Daoy (cell line): ENCODE data around the gene TPRG1. TPM values are rescaled to one million over a fixed set of nuclear protein-coding genes. Genes with fewer than 3 reads are reported as not detected.
A peak's percentile ranks its signal among the peaks of the same experiment; 100 is the strongest.

Experiments
- DNase-seq: peaks from one replicate; pipeline ENCODE4 v3.0.0-alpha.2; 2015; ENCODE audit warnings: low read depth
- total RNA-seq: library from RNA; depleted of rRNA; stranded (reverse); fragments of >200 nt; shearing (Covaris generic); gene quantifications from 2 replicates; pipeline ENCODE4 v1.2.3, GENCODE V29; 2014

TPRG1 gene
- total RNA-seq, 1 experiment from 2014 or later, result 0.69 TPM

GRCh38 chr3:189166321-189166720, 5.5 kb upstream of the TPRG1 start:
- DNase-seq, result no peak

GRCh38 chr3:189167027-189167766, 4.6 kb upstream of the TPRG1 start:
- peak; percentile 66 for DNase-seq

GRCh38 chr3:189168711-189169110, 3.1 kb upstream of the TPRG1 start:
- DNase-seq, result no peak

- DNase-seq, result no peak
Measured at GRCh38 chr3:189169728-189170127, 2.0 kb upstream of the TPRG1 start.

- DNase-seq, result no peak
Measured at GRCh38 chr3:189170559-189170958, 1.2 kb upstream of the TPRG1 start.

GRCh38 chr3:189172668-189173419, 1.1 kb downstream of the TPRG1 start:
- DNase-seq, result no peak

- DNase-seq, result no peak
Measured at GRCh38 chr3:189184566-189184965, 12.8 kb downstream of the TPRG1 start.

- peak; percentile 28 for DNase-seq
Measured at GRCh38 chr3:189186101-189186500, 14.3 kb downstream of the TPRG1 start.

GRCh38 chr3:189188466-189188865, 16.7 kb downstream of the TPRG1 start:
- DNase-seq, result no peak

- no peak for DNase-seq
Measured at GRCh38 chr3:189192725-189193124, 21.0 kb downstream of the TPRG1 start.

- no peak for DNase-seq
Measured at GRCh38 chr3:189195302-189195701, 23.5 kb downstream of the TPRG1 start.

GRCh38 chr3:189202106-189202505, 30.3 kb downstream of the TPRG1 start:
- no peak for DNase-seq

- DNase-seq, result no peak
Measured at GRCh38 chr3:189202583-189202982, 30.8 kb downstream of the TPRG1 start.

- no peak for DNase-seq
Measured at GRCh38 chr3:189204167-189204866, 32.5 kb downstream of the TPRG1 start.

- no peak for DNase-seq
Measured at GRCh38 chr3:189204937-189205336, 33.2 kb downstream of the TPRG1 start.

GRCh38 chr3:189210251-189210770, 38.5 kb downstream of the TPRG1 start:
- DNase-seq, result no peak

- DNase-seq, result no peak
Measured at GRCh38 chr3:189212681-189213080, 40.9 kb downstream of the TPRG1 start.

GRCh38 chr3:189214651-189215050, 42.9 kb downstream of the TPRG1 start:
- no peak for DNase-seq

- no peak for DNase-seq
Measured at GRCh38 chr3:189222927-189223636, 51.3 kb downstream of the TPRG1 start.

GRCh38 chr3:189225431-189225830, 53.7 kb downstream of the TPRG1 start:
- no peak for DNase-seq

- no peak for DNase-seq
Measured at GRCh38 chr3:189227249-189227648, 55.5 kb downstream of the TPRG1 start.
